Measurements from ENCODE around the gene APOA5.

DNA sequence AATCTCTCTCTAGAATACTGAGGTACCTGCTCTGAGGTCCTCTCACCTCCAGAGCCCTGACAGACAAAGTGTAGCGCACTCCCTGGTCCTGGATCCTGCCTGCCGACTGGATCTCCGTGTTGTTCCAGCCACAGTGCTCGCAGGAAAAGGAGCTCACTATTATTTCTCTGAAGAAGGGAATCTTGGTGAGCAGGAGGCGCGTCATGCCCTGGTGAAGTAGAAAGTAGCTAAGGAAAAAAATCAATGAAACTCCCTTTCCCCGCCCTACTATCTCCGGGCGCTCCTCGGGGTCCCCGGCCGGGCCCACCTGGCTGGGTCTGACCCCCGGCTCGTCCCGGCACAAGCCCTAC, 4.3 kb downstream of the APOA5 start:
- TF ChIP-seq, protein P1, sequence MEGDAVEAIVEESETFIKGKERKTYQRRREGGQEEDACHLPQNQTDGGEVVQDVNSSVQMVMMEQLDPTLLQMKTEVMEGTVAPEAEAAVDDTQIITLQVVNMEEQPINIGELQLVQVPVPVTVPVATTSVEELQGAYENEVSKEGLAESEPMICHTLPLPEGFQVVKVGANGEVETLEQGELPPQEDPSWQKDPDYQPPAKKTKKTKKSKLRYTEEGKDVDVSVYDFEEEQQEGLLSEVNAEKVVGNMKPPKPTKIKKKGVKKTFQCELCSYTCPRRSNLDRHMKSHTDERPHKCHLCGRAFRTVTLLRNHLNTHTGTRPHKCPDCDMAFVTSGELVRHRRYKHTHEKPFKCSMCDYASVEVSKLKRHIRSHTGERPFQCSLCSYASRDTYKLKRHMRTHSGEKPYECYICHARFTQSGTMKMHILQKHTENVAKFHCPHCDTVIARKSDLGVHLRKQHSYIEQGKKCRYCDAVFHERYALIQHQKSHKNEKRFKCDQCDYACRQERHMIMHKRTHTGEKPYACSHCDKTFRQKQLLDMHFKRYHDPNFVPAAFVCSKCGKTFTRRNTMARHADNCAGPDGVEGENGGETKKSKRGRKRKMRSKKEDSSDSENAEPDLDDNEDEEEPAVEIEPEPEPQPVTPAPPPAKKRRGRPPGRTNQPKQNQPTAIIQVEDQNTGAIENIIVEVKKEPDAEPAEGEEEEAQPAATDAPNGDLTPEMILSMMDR (conservative IDR thresholded peaks at IDR 0.05), result no peak
- TF ChIP-seq EZH2 (IDR thresholded peaks at IDR 0.05; ENCODE audit: low read depth), result no peak

Data from PC-9 (cell line).